ENCODE results near the gene MACROH2A2. TPM values are rescaled to one million over a fixed set of nuclear protein-coding genes. Genes with fewer than 3 reads are reported as not detected.

MACROH2A2 gene
- total RNA-seq, 2 experiments from 2014 or later = 6.3 to 7.4 TPM

Other genes with a start within 250 kb of the MACROH2A2 start
- 10 to 100 TPM; 12.6 to 13.8 TPM for gene AIFM2, start 80.0 kb downstream of the MACROH2A2 start, total RNA-seq
- 10 to 100 TPM; 12.4 to 13.8 TPM for gene TYSND1, start 93.9 kb downstream of the MACROH2A2 start, total RNA-seq
- gene SAR1A, start 117.7 kb downstream of the MACROH2A2 start, total RNA-seq = 100 to 1,000 TPM in 1 of 2 experiments, 10 to 100 TPM in 1; 89.5 to 111 TPM
- gene PPA1, start 180.6 kb downstream of the MACROH2A2 start, total RNA-seq = 100 to 1,000 TPM; 157 to 192 TPM
- not detected for gene NPFFR1, start 231.2 kb downstream of the MACROH2A2 start, total RNA-seq

Measured in activated CD8-positive, alpha-beta memory T cell treated with anti-CD3 and anti-CD28 coated beads, Interleukin-2, amount 10 ng/mL, durations not matched to agents 7 days and 5 days (primary cell).